Neural cell (in vitro differentiated cells): ENCODE data around the gene FHIT.

ENCODE experiments used
- CTCF ChIP-seq: fragments of 450-650 bp; IDR thresholded peaks from 2 replicates; pipeline ENCODE4 v1.5.1; 2014; ENCODE audit warnings: antibody characterized with exemption, mild to moderate bottlenecking, moderate library complexity; ENCODE audit not compliant: poor library complexity, severe bottlenecking
- EZH2 ChIP-seq: fragments of 200-600, 300-800 bp; shearing (Covaris generic), sonication (generic); IDR thresholded peaks from 2 replicates; pipeline ENCODE4 v1.6.1; 2014; ENCODE audit warnings: antibody characterized with exemption, low read length, borderline replicate concordance, mild to moderate bottlenecking; ENCODE audit not compliant: insufficient read depth, poor library complexity, severe bottlenecking
- RAD21 ChIP-seq: fragments of 450-650 bp; conservative IDR thresholded peaks from 2 replicates; pipeline ENCODE4 v1.6.1; 2014; ENCODE audit warnings: antibody characterized with exemption, mild to moderate bottlenecking, moderate library complexity

- TF ChIP-seq CTCF (no peak), EZH2 (no peak), RAD21 (no peak)
Observed at GRCh38 chr3:60277361-60277800, 973.9 kb downstream of the FHIT start.
